Prostate gland (tissue), 2 donors: Measurements from ENCODE around the gene NINL. TPM values are rescaled to one million over a fixed set of nuclear protein-coding genes. Genes with fewer than 3 reads are reported as not detected.

Experiments
- DNase-seq: peaks from one replicate; pipeline ENCODE4 v3.0.0-alpha.2; 2019; ENCODE audit warnings: low spot score
- H3K27ac ChIP-seq, 2 donors: fragments of 200-600 bp; sonication (generic); 2 replicates each; pipeline ENCODE4 v1.5.1; 2017 to 2019
- H3K27me3 ChIP-seq: fragments of 200-600 bp; sonication (generic); replicated peaks from 2 replicates; pipeline ENCODE4 v1.5.1; 2019; ENCODE audit not compliant: insufficient read depth
- H3K36me3 ChIP-seq, 2 donors: fragments of 200-600 bp; sonication (generic); 1 replicate in 1 of 2; 2 replicates in 1 of 2; pipeline versions ENCODE4 v1.5.1 to v1.8.1; 2017 to 2019
- H3K4me1 ChIP-seq: fragments of 200-600 bp; sonication (generic); replicated peaks from 2 replicates; pipeline ENCODE4 v1.5.1; 2019
- H3K4me3 ChIP-seq, 2 donors: fragments of 200-600 bp; sonication (generic); 2 replicates each; pipeline ENCODE4 v1.5.1; 2017 to 2019
- H3K9me3 ChIP-seq: fragments of 200-600 bp; sonication (generic); 2 replicates; pipeline ENCODE4 v1.5.1; 2017
- POLR2A ChIP-seq: fragments of 450-650 bp; IDR thresholded peaks from one replicate; pipeline ENCODE4 v1.6.1; 2016; ENCODE audit warnings: antibody characterized with exemption, mild to moderate bottlenecking
- POLR2AphosphoS5 ChIP-seq: sonication (generic); formaldehyde crosslinking; IDR thresholded peaks from one replicate; pipeline ENCODE4 v1.6.1; 2017; ENCODE audit warnings: antibody characterized with exemption
- WGBS: methylation state at CpG from one replicate; pipeline ENCODE4 v1.1.5; 2018; 5-methylcytosine and 5-hydroxymethylcytosine counted together
- intact Hi-C: fragments of 100-400 bp; cut with DNase I; formaldehyde crosslinking; loops from one replicate; pipeline ENCODE4 v1.14.2; 2022
- small RNA-seq, 2 donors: library from RNA; depleted of rRNA; stranded (forward); fragments of <200 nt; gene quantifications; one replicate each; pipeline ENCODE3, GENCODE V24; 2016
- total RNA-seq, 2 donors: library from RNA; depleted of rRNA; stranded (reverse); fragments of >200 nt; gene quantifications; one replicate each; pipeline ENCODE4 v1.1.0, GENCODE V29; 2016
- TF ChIP-seq, protein P1 (sequence below), 4 experiments: fragments of 200-600 bp in 2 of 4; fragments of 450-650 bp in 2 of 4; sonication (generic) in 2 of 4; IDR thresholded peaks; 1 replicate in 3 of 4; 2 replicates in 1 of 4; pipeline ENCODE4 v1.5.1; 2016 to 2019; ENCODE audit warnings: antibody characterized with exemption in 4 of 4, mild to moderate bottlenecking in 2 of 4, moderate library complexity in 2 of 4

The NINL gene
- total RNA-seq, 2 donors from 2014 or later: 16.3 to 31.1 TPM

DNA sequence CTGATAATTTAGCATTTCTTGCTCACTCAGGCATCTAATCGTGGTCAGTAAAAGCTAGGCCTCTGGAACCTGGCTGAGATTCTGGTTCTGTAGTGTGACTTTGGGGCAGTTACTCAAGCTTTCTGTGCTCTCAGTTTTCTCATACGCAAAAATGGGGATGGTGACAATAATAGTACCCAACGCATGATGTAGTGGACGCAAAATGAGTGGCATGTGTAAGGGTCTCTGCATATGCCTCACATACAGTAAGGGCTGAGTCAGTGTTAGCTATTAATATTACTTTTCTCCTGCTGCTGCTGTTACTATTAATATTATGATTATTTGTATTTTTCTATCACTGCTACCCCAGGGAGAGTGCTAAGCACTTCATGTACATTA lies 177.2 kb downstream of the NINL start:
- no peaks in the 10 kb centered on the region for H3K9me3 ChIP-seq
- peaks cover 3% of the 10 kb centered on the region for H3K4me1 ChIP-seq
- peak overlapping the region; percentile 42 to 46 for H3K4me3 ChIP-seq
- intact Hi-C loops: loop anchor here (5.0 kb wide), 1 partner anchor 416 kb away; the partner anchor contains the start of gene APMAP
- H3K27ac ChIP-seq: no peak overlapping the region
- TF ChIP-seq POLR2AphosphoS5: no peak
- TF ChIP-seq, protein P1, sequence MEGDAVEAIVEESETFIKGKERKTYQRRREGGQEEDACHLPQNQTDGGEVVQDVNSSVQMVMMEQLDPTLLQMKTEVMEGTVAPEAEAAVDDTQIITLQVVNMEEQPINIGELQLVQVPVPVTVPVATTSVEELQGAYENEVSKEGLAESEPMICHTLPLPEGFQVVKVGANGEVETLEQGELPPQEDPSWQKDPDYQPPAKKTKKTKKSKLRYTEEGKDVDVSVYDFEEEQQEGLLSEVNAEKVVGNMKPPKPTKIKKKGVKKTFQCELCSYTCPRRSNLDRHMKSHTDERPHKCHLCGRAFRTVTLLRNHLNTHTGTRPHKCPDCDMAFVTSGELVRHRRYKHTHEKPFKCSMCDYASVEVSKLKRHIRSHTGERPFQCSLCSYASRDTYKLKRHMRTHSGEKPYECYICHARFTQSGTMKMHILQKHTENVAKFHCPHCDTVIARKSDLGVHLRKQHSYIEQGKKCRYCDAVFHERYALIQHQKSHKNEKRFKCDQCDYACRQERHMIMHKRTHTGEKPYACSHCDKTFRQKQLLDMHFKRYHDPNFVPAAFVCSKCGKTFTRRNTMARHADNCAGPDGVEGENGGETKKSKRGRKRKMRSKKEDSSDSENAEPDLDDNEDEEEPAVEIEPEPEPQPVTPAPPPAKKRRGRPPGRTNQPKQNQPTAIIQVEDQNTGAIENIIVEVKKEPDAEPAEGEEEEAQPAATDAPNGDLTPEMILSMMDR (IDR thresholded peaks at IDR 0.05): no peak
- no peak for TF ChIP-seq POLR2A
- WGBS: 6% methylated on average over 4 of the region's 4 CpGs
- H3K36me3 ChIP-seq: no peaks in the 10 kb centered on the region
- H3K27me3 ChIP-seq: no peaks in the 10 kb centered on the region
- DNase-seq: no peak

DNA sequence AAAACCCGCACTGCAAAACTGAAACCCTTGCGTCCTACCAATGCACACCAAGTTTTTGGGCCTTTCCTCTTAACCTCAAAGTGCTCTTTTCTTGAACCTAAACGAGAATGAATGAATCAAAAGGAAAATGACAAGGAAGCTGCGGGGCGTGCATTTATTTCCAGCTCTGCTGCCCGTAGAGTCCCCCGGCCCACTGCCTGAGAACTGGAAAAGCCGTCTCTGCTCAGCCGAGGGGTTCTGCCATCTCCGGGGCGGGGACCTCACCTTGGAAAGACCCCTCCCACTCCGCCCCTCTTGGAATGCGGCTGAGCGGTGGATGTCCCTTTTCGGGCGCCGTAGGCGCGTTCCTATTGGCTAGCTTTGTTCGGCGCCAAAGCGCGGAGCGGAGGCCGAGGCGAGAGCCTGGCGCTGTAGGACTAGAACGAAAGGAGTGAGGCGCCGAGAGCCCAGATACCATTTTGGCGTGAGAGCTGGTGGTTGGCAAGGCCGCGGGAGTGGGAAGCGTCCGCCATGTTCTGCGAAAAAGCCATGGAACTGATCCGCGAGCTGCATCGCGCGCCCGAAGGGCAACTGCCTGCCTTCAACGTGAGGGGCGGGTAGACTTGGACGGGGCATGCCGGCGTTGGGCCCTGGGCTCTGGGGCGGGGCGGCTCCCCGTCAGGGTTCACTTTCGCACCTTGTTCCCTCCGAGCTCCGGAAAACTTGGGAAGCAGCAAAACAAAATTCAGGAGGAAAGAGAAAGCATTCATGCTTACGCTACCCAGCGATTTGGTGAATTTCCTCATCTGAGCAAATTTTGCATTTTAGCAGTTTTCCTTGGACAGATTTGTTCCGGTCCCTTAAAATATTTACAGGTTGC lies 177.8 kb downstream of the NINL start, which contains the start of gene GINS1:
Gene GINS1, plus strand, starts transcription at position 363 of the 859 bp plus-strand sequence. Its CDS starts 148 bp downstream, at position 511.
- TF ChIP-seq POLR2A (no peak), POLR2AphosphoS5 (peak; percentile 94)
- TF ChIP-seq, protein P1 (IDR thresholded peaks at IDR 0.05): no peak
- intact Hi-C loops: loop anchor here (5.0 kb wide), 1 partner anchor 415 kb away; the partner anchor contains the start of gene APMAP
- Histone ChIP-seq H3K27me3 (no peaks in the 10 kb centered on the region), H3K4me1 (peaks cover 3% of the 10 kb centered on the region), H3K27ac (peak within 1 kb of the TSS; percentile 7 to 52), H3K36me3 (no peaks in the 10 kb centered on the region), H3K4me3 (peak within 1 kb of the TSS; percentile 42 to 46), H3K9me3 (no peaks in the 10 kb centered on the region)
- peak; percentile 71 for DNase-seq
- WGBS: under 1% methylated on average over 48 of the region's 56 CpGs

Small RNA genes lying within 50 kb of the gene (small RNA-seq; reads per million reads assigned to genes)
- gene RNU6ATAC17P: 0 reads per million in 2 donors

Other genes with a start within 250 kb of the NINL start
- gene ABHD12, start 194.7 kb downstream of the NINL start, total RNA-seq: 10 to 100 TPM; 70.1 to 84.7 TPM
- gene GINS1, start 177.9 kb downstream of the NINL start, total RNA-seq: 1 to 10 TPM; 2.2 to 6.0 TPM
- 1 to 10 TPM; 4.0 to 5.3 TPM for gene NANP, start 38.5 kb upstream of the NINL start, total RNA-seq
- gene ZNF337, start 111.3 kb upstream of the NINL start, total RNA-seq: 10 to 100 TPM; 16.0 to 20.3 TPM